ENCODE results near the gene PRUNE2.
A peak's percentile ranks its signal among the peaks of the same experiment; 100 is the strongest.

Gene PRUNE2

GRCh38 chr9:76758476-76758875 lies 147.4 kb downstream of the PRUNE2 start:
- DNase-seq (ENCODE audit: extremely low spot score) = no peak
- ChIA-PET CTCF (no interaction called here), POLR2A (no interaction called here)
- TF ChIP-seq NFRKB (IDR thresholded peaks at IDR 0.05) (no peak), TARDBP (IDR thresholded peaks at IDR 0.05) (no peak), L3MBTL2 (conservative IDR thresholded peaks at IDR 0.05) (no peak), ELF4 (IDR thresholded peaks at IDR 0.05) (no peak), HDGF (IDR thresholded peaks at IDR 0.05; ENCODE audit: borderline replicate concordance) (no peak), ARNT (IDR thresholded peaks at IDR 0.05) (no peak), BHLHE40 (IDR thresholded peaks at IDR 0.05; ENCODE audit: borderline replicate concordance) (no peak), FOXM1 (IDR thresholded peaks at IDR 0.05; ENCODE audit: borderline replicate concordance) (no peak), SP1 (IDR thresholded peaks at IDR 0.05) (no peak), FOXK2 (IDR thresholded peaks at IDR 0.05) (no peak), ZNF384 (IDR thresholded peaks at IDR 0.05) (no peak), SUZ12 (IDR thresholded peaks at IDR 0.05) (no peak), LEF1 (IDR thresholded peaks at IDR 0.05; ENCODE audit: borderline replicate concordance) (no peak), CTBP1 (IDR thresholded peaks at IDR 0.05; ENCODE audit: borderline replicate concordance) (no peak), PKNOX1 (IDR thresholded peaks at IDR 0.05) (no peak), FOXA1 (IDR thresholded peaks at IDR 0.05) (no peak)

- ChIA-PET CTCF (no interaction called here), POLR2A (no interaction called here)
- TF ChIP-seq CTBP1 (IDR thresholded peaks at IDR 0.05; ENCODE audit: borderline replicate concordance) (no peak), TARDBP (IDR thresholded peaks at IDR 0.05) (no peak), FOXK2 (IDR thresholded peaks at IDR 0.05) (no peak), ELF4 (IDR thresholded peaks at IDR 0.05) (no peak), SP1 (IDR thresholded peaks at IDR 0.05) (no peak), LEF1 (IDR thresholded peaks at IDR 0.05; ENCODE audit: borderline replicate concordance) (no peak), PKNOX1 (IDR thresholded peaks at IDR 0.05) (no peak), FOXM1 (IDR thresholded peaks at IDR 0.05; ENCODE audit: borderline replicate concordance) (no peak), ARNT (IDR thresholded peaks at IDR 0.05) (no peak), SUZ12 (IDR thresholded peaks at IDR 0.05) (no peak)
- DNase-seq (ENCODE audit: extremely low spot score) = no peak
Observed at GRCh38 chr9:76756941-76757673, 148.8 kb downstream of the PRUNE2 start.

- POLR2A ChIA-PET = no interaction called here
- CTCF ChIA-PET = no interaction called here
- TF ChIP-seq ARNT (IDR thresholded peaks at IDR 0.05) = no peak
- TF ChIP-seq FOXA1 (IDR thresholded peaks at IDR 0.05) = no peak
- no peak for TF ChIP-seq NFRKB (IDR thresholded peaks at IDR 0.05)
- TF ChIP-seq SP1 (IDR thresholded peaks at IDR 0.05) = no peak
- TF ChIP-seq L3MBTL2 (conservative IDR thresholded peaks at IDR 0.05) = no peak
- no peak for TF ChIP-seq ZNF384 (IDR thresholded peaks at IDR 0.05)
- TF ChIP-seq SUZ12 (IDR thresholded peaks at IDR 0.05) = no peak
- TF ChIP-seq LEF1 (IDR thresholded peaks at IDR 0.05; ENCODE audit: borderline replicate concordance) = no peak
- no peak for TF ChIP-seq FOXM1 (IDR thresholded peaks at IDR 0.05; ENCODE audit: borderline replicate concordance)
- TF ChIP-seq FOXK2 (IDR thresholded peaks at IDR 0.05) = no peak
- TF ChIP-seq BHLHE40 (IDR thresholded peaks at IDR 0.05; ENCODE audit: borderline replicate concordance) = no peak
- TF ChIP-seq ELF4 (IDR thresholded peaks at IDR 0.05) = no peak
- TF ChIP-seq PKNOX1 (IDR thresholded peaks at IDR 0.05) = no peak
- TF ChIP-seq TARDBP (IDR thresholded peaks at IDR 0.05) = no peak
- TF ChIP-seq HDGF (IDR thresholded peaks at IDR 0.05; ENCODE audit: borderline replicate concordance) = no peak
- DNase-seq (ENCODE audit: extremely low spot score) = peak; percentile 19
Observed at GRCh38 chr9:76756268-76756640, 149.7 kb downstream of the PRUNE2 start.

- TF ChIP-seq PKNOX1 (IDR thresholded peaks at IDR 0.05) = no peak
- TF ChIP-seq ELF4 (IDR thresholded peaks at IDR 0.05) = no peak
- no peak for TF ChIP-seq TARDBP (IDR thresholded peaks at IDR 0.05)
- no peak for TF ChIP-seq FOXA1 (IDR thresholded peaks at IDR 0.05)
- TF ChIP-seq LEF1 (IDR thresholded peaks at IDR 0.05; ENCODE audit: borderline replicate concordance) = no peak
- TF ChIP-seq NFRKB (IDR thresholded peaks at IDR 0.05) = no peak
- no peak for TF ChIP-seq BHLHE40 (IDR thresholded peaks at IDR 0.05; ENCODE audit: borderline replicate concordance)
- no peak for TF ChIP-seq SP1 (IDR thresholded peaks at IDR 0.05)
- TF ChIP-seq HDGF (IDR thresholded peaks at IDR 0.05; ENCODE audit: borderline replicate concordance) = no peak
- no peak for TF ChIP-seq SUZ12 (IDR thresholded peaks at IDR 0.05)
- TF ChIP-seq CTBP1 (IDR thresholded peaks at IDR 0.05; ENCODE audit: borderline replicate concordance) = no peak
- no peak for TF ChIP-seq L3MBTL2 (conservative IDR thresholded peaks at IDR 0.05)
- no peak for TF ChIP-seq FOXK2 (IDR thresholded peaks at IDR 0.05)
- no peak for TF ChIP-seq ARNT (IDR thresholded peaks at IDR 0.05)
- no peak for TF ChIP-seq ZNF384 (IDR thresholded peaks at IDR 0.05)
- no peak for TF ChIP-seq FOXM1 (IDR thresholded peaks at IDR 0.05; ENCODE audit: borderline replicate concordance)
- ChIA-PET CTCF (no interaction called here), POLR2A (no interaction called here)
- DNase-seq (ENCODE audit: extremely low spot score) = no peak
Observed at GRCh38 chr9:76751001-76751400, 154.9 kb downstream of the PRUNE2 start.

- TF ChIP-seq ZNF384 (IDR thresholded peaks at IDR 0.05) = no peak
- TF ChIP-seq NFRKB (IDR thresholded peaks at IDR 0.05) = no peak
- TF ChIP-seq HDGF (IDR thresholded peaks at IDR 0.05; ENCODE audit: borderline replicate concordance) = no peak
- no peak for TF ChIP-seq L3MBTL2 (conservative IDR thresholded peaks at IDR 0.05)
- TF ChIP-seq LEF1 (IDR thresholded peaks at IDR 0.05; ENCODE audit: borderline replicate concordance) = no peak
- no peak for TF ChIP-seq SUZ12 (IDR thresholded peaks at IDR 0.05)
- TF ChIP-seq FOXA1 (IDR thresholded peaks at IDR 0.05) = no peak
- TF ChIP-seq FOXK2 (IDR thresholded peaks at IDR 0.05) = no peak
- no peak for TF ChIP-seq TARDBP (IDR thresholded peaks at IDR 0.05)
- no peak for TF ChIP-seq BHLHE40 (IDR thresholded peaks at IDR 0.05; ENCODE audit: borderline replicate concordance)
- TF ChIP-seq FOXM1 (IDR thresholded peaks at IDR 0.05; ENCODE audit: borderline replicate concordance) = no peak
- no peak for TF ChIP-seq ELF4 (IDR thresholded peaks at IDR 0.05)
- TF ChIP-seq SP1 (IDR thresholded peaks at IDR 0.05) = no peak
- TF ChIP-seq ARNT (IDR thresholded peaks at IDR 0.05) = no peak
- no peak for TF ChIP-seq CTBP1 (IDR thresholded peaks at IDR 0.05; ENCODE audit: borderline replicate concordance)
- CTCF ChIA-PET = no interaction called here
- DNase-seq (ENCODE audit: extremely low spot score) = no peak
- POLR2A ChIA-PET = no interaction called here
Observed at GRCh38 chr9:76744336-76744735, 161.6 kb downstream of the PRUNE2 start.

All from HEK293T (cell line).